HFF-Myc (cell line): Measurements from ENCODE around the gene AKAP17A.
"Not testable (repeated sequence)": the region's sequence is repeated elsewhere in the genome, so short reads cannot be mapped to it uniquely, and the experiment has no call there.

ENCODE experiments used
- DNase-seq: peaks from one replicate; pipeline ENCODE4 v3.0.0-alpha.2; 2011; ENCODE audit warnings: low read depth; ENCODE audit errors: extremely low read depth
- H3K4me3 ChIP-seq: replicated peaks from 2 replicates; pipeline ENCODE4 v1.5.1; 2011; ENCODE audit warnings: low read depth, mild to moderate bottlenecking, control low read depth, low read length
- CTCF ChIP-seq: IDR thresholded peaks from 2 replicates; pipeline ENCODE4 v1.5.1; 2012; ENCODE audit warnings: mild to moderate bottlenecking, low read depth, low read length, control low read depth; ENCODE audit errors: missing control alignments

Gene AKAP17A

GRCh38 chrX:1554469-1555210 is 36.8 kb upstream of the AKAP17A start:
- no peak for DNase-seq
- H3K4me3 ChIP-seq = no peak overlapping the region
- no peak for TF ChIP-seq CTCF

DNA sequence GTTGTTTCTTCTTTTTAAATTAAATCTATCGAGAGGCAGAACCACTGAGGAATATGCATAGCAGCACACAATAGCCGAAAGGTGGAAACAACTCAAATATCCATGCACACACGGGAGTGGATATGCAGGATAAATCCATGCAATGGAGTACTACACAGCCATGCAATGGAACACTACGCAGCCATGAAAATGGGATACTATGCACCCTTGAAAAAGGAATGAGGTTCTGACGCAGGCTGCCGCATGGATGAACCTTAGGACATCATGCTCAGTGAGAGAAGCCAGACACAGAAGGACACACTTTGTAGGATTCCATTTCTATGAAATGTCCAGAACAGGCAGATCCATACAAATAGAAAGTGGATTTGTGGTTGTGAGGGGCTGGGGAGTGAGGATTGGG is 36.0 kb upstream of the AKAP17A start:
- TF ChIP-seq CTCF = no peak
- no peak for DNase-seq
- no peak overlapping the region for H3K4me3 ChIP-seq

- not testable (repeated sequence) for DNase-seq, H3K4me3 ChIP-seq
Measured at GRCh38 chrX:1557442-1557841, 34.0 kb upstream of the AKAP17A start.

- no peak overlapping the region for H3K4me3 ChIP-seq
- no peak for TF ChIP-seq CTCF
- no peak for DNase-seq
Measured at GRCh38 chrX:1558761-1559468, 32.5 kb upstream of the AKAP17A start.

GRCh38 chrX:1561164-1561563 is 30.2 kb upstream of the AKAP17A start:
- DNase-seq = no peak
- no peak for TF ChIP-seq CTCF
- no peak overlapping the region for H3K4me3 ChIP-seq

DNA sequence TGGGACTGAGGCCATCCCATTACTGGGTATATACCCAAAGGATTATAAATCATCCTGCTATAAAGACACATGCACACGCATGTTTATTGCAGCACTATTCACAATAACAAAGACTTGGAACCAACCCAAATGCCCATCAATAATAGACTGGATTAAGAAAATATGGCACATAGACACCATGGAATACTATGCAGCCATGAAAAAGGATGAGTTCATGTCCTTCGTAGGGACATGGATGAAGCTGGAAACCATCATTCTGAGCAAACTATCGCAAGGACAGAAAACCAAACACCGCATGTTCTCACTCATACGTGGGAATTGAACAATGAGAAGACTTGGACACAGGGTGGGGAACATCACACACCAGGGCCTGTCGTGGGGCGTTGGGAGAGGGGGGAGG is 27.3 kb upstream of the AKAP17A start:
- DNase-seq = not testable (repeated sequence)

GRCh38 chrX:1564750-1565683 is 26.4 kb upstream of the AKAP17A start:
- DNase-seq = no peak
- H3K4me3 ChIP-seq = no peak overlapping the region
- TF ChIP-seq CTCF = no peak

More for the DNA sequence above, 27.3 kb upstream of the AKAP17A start:
- H3K4me3 ChIP-seq = not testable (repeated sequence)

DNA sequence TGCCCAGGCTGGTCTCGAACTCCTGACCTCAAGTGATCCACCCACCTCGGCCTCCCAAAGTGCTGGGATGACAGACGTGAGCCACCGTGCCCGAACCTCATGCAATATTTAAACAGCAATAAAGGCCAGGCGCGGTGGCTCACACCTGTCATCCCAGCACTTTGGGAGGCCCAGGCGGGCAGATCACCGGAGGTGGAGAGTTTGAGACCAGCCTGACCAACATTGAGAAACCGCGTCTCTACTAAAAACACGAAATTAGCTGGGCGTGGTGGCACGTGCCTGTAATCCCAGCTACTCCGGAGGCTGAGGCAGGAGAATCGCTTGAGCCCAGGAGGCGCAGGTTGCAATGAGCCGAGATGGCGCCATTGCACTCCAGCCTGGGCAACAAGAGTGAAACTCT is 17.2 kb upstream of the AKAP17A start:
- not testable (repeated sequence) for DNase-seq, H3K4me3 ChIP-seq
